Panc1 (cell line): ENCODE results near the gene ARHGEF7. TPM values are rescaled to one million over a fixed set of nuclear protein-coding genes. Genes with fewer than 3 reads are reported as not detected.

ENCODE experiments used
- ATAC-seq: fragments of 200-7000 bp; cut with Tn5 transposase; 2 replicates; pipeline ENCODE4 v1.9.1; 2020; ENCODE audit warnings: mild to moderate bottlenecking, moderate library complexity
- BruUV-seq: library from RNA; stranded (reverse); fragments of 400-500 nt; replicated peaks from 2 replicates; lab custom pipeline; 2021; lab: Mats Ljungman, UMichigan
- CTCF ChIA-PET: fragments of 300-600 bp; sonication (Branson Sonifier 250); formaldehyde crosslinking; loops from one replicate; lab custom pipeline; 2022; ENCODE audit warnings: antibody characterized with exemption; lab: Charles Lee
- POLR2A ChIA-PET: fragments of 300-600 bp; sonication (Branson Sonifier 250); formaldehyde crosslinking; loops from one replicate; lab custom pipeline; 2022; ENCODE audit warnings: antibody characterized with exemption; lab: Charles Lee
- DNase-seq: peaks from one replicate; pipeline ENCODE4 v3.0.0-alpha.2; 2010; ENCODE audit warnings: low read depth, low spot score
- H3K27ac ChIP-seq: 2 replicates; pipeline ENCODE4 v1.5.1; 2011; ENCODE audit warnings: mild to moderate bottlenecking, low read length, inconsistent platforms
- H3K27me3 ChIP-seq: fragments of 200-500 bp; sonication (Bioruptor generic); 2 replicates; pipeline ENCODE4 v1.6.0; 2014; ENCODE audit warnings: low read length, inconsistent platforms; ENCODE audit not compliant: control insufficient read depth, insufficient read depth
- H3K36me3 ChIP-seq: fragments of 200-500 bp; sonication (Bioruptor generic); 2 replicates; pipeline ENCODE4 v1.5.1; 2014; ENCODE audit warnings: inconsistent platforms, mild to moderate bottlenecking, low read length, moderate library complexity; ENCODE audit not compliant: control insufficient read depth, insufficient read depth
- H3K4me1 ChIP-seq: 2 replicates; pipeline ENCODE4 v1.5.1; 2011; ENCODE audit warnings: inconsistent platforms, mild to moderate bottlenecking, low read length, moderate library complexity; ENCODE audit not compliant: control insufficient read depth, insufficient read depth
- H3K4me3 ChIP-seq, 2 experiments: 2 replicates each; pipeline ENCODE4 v1.5.1; 2011 to 2012; ENCODE audit warnings: low read depth in 2 of 2, low read length in 2 of 2, mild to moderate bottlenecking in 2 of 2, inconsistent platforms in 1 of 2, moderate library complexity in 1 of 2
- H3K9me3 ChIP-seq: fragments of 200-500 bp; sonication (Bioruptor generic); 2 replicates; pipeline ENCODE4 v1.5.1; 2014; ENCODE audit warnings: low read depth, mild to moderate bottlenecking, inconsistent platforms, low read length, moderate library complexity; ENCODE audit not compliant: control insufficient read depth, insufficient read depth
- POLR2AphosphoS5 ChIP-seq: IDR thresholded peaks from 2 replicates; pipeline ENCODE4 v1.6.1; 2012; ENCODE audit warnings: mild to moderate bottlenecking, low read depth, low read length, moderate library complexity
- SIN3A ChIP-seq: IDR thresholded peaks from 2 replicates; pipeline ENCODE4 v1.6.1; 2012; ENCODE audit warnings: low read depth, mild to moderate bottlenecking, low read length, moderate library complexity, borderline replicate concordance; ENCODE audit not compliant: insufficient read depth
- TCF7L2 ChIP-seq: IDR thresholded peaks from 2 replicates; pipeline ENCODE4 v1.6.1; 2011; ENCODE audit warnings: mild to moderate bottlenecking, low read depth, low read length, inconsistent platforms
- in situ Hi-C: cut with HindIII; loops from 2 replicates; pipeline ENCODE4 v1.10.0; 2016; ENCODE audit warnings: low sequenced_read_pairs, low pct_unique_long_range_greater_than_20kb
- intact Hi-C: fragments of 100-400 bp; cut with micrococcal nuclease; formaldehyde crosslinking; loops from one replicate; pipeline ENCODE4 v1.10.0; 2022; ENCODE audit not compliant: unreplicated experiment
- total RNA-seq: library from RNA; stranded (reverse); gene quantifications from one replicate; pipeline ENCODE4 v1.2.1, GENCODE V29; 2021; ENCODE audit not compliant: unreplicated experiment
- TF ChIP-seq, protein P1 (sequence below), 2 experiments: IDR thresholded peaks; 2 replicates each; pipeline ENCODE4 v1.6.1; 2011 to 2012; ENCODE audit warnings: low read depth in 2 of 2, control low read depth in 1 of 2, low read length in 1 of 2, mild to moderate bottlenecking in 1 of 2, moderate library complexity in 1 of 2; ENCODE audit not compliant: insufficient read depth in 1 of 2
- TF ChIP-seq, protein P2 (sequence below): fragments of 450-650 bp; IDR thresholded peaks from 2 replicates; pipeline ENCODE4 v1.5.1; 2017; ENCODE audit warnings: mild to moderate bottlenecking

Gene ARHGEF7
- total RNA-seq, 1 experiment from 2014 or later, result 36.4 TPM

DNA sequence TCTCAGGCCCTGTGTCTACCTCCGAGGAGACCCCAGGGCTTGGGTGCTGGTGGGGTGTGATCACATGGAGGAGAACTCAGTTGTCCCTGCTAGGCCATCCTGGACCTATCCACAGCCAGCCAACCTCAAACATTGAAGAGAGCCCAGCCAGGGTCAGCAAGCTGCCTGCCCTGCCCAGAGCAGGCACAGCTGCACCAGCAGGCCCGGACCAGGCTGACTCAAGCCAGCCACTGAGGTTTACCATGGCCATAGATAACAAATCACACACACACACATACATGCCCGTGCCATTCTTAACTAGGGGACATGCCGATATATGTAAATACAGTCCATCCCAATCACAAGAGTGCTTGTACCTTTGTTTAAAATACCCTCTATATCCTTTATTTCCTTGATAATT is 8.1 kb downstream of the ARHGEF7 start:
- no peaks in the 10 kb centered on the region for H3K4me1 ChIP-seq
- H3K36me3 ChIP-seq, result no peaks in the 10 kb centered on the region
- no peaks in the 10 kb centered on the region for H3K27me3 ChIP-seq
- H3K9me3 ChIP-seq, result no peaks in the 10 kb centered on the region
- ChIA-PET POLR2A (no interaction called here), CTCF (no interaction called here)
- H3K27ac ChIP-seq, result no peak overlapping the region
- no TSS peak for BruUV-seq
- ATAC-seq (no peak), DNase-seq (no peak)
- intact Hi-C loops (no loop called here), in situ Hi-C loops (no loop called here)
- no peak overlapping the region for H3K4me3 ChIP-seq
- TF ChIP-seq, protein P1, sequence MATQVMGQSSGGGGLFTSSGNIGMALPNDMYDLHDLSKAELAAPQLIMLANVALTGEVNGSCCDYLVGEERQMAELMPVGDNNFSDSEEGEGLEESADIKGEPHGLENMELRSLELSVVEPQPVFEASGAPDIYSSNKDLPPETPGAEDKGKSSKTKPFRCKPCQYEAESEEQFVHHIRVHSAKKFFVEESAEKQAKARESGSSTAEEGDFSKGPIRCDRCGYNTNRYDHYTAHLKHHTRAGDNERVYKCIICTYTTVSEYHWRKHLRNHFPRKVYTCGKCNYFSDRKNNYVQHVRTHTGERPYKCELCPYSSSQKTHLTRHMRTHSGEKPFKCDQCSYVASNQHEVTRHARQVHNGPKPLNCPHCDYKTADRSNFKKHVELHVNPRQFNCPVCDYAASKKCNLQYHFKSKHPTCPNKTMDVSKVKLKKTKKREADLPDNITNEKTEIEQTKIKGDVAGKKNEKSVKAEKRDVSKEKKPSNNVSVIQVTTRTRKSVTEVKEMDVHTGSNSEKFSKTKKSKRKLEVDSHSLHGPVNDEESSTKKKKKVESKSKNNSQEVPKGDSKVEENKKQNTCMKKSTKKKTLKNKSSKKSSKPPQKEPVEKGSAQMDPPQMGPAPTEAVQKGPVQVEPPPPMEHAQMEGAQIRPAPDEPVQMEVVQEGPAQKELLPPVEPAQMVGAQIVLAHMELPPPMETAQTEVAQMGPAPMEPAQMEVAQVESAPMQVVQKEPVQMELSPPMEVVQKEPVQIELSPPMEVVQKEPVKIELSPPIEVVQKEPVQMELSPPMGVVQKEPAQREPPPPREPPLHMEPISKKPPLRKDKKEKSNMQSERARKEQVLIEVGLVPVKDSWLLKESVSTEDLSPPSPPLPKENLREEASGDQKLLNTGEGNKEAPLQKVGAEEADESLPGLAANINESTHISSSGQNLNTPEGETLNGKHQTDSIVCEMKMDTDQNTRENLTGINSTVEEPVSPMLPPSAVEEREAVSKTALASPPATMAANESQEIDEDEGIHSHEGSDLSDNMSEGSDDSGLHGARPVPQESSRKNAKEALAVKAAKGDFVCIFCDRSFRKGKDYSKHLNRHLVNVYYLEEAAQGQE (IDR thresholded peaks at IDR 0.05; ENCODE audit: insufficient read depth in 1 of 2, low read depth in 2 of 2, low read length in 1 of 2), result no peak
- TF ChIP-seq TCF7L2 (no peak), SIN3A (no peak), POLR2AphosphoS5 (no peak)
- TF ChIP-seq, protein P2, sequence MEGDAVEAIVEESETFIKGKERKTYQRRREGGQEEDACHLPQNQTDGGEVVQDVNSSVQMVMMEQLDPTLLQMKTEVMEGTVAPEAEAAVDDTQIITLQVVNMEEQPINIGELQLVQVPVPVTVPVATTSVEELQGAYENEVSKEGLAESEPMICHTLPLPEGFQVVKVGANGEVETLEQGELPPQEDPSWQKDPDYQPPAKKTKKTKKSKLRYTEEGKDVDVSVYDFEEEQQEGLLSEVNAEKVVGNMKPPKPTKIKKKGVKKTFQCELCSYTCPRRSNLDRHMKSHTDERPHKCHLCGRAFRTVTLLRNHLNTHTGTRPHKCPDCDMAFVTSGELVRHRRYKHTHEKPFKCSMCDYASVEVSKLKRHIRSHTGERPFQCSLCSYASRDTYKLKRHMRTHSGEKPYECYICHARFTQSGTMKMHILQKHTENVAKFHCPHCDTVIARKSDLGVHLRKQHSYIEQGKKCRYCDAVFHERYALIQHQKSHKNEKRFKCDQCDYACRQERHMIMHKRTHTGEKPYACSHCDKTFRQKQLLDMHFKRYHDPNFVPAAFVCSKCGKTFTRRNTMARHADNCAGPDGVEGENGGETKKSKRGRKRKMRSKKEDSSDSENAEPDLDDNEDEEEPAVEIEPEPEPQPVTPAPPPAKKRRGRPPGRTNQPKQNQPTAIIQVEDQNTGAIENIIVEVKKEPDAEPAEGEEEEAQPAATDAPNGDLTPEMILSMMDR, result no peak

DNA sequence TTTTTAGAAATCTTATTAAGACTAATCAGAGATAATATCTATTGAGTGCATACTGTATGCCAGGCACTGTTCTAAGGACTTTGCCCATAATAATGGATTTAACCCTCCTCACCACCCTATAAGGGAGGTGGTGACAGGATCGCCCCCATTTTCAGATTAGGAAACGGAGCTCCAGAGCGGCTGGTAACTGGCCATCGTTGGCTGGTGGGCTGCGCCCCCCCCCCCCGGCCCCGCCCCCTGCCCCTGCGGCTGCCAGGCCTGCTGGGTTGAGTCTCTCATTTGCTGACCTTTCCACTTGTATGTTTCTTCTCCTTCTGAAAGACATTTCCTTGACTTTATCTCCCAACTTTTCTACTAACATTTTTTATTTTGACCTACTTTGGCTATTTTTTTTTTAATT is 8.5 kb downstream of the ARHGEF7 start:
- ChIA-PET POLR2A (no interaction called here), CTCF (no interaction called here)
- Histone ChIP-seq H3K27ac (no peak overlapping the region), H3K4me3 (no peak overlapping the region), H3K9me3 (no peaks in the 10 kb centered on the region), H3K27me3 (no peaks in the 10 kb centered on the region; the same call in 1 of the 2 replicates), H3K36me3 (no peaks in the 10 kb centered on the region), H3K4me1 (no peaks in the 10 kb centered on the region)
- DNase-seq (no peak), ATAC-seq (no peak)
- TF ChIP-seq, protein P1 (IDR thresholded peaks at IDR 0.05; ENCODE audit: insufficient read depth in 1 of 2, low read depth in 2 of 2, low read length in 1 of 2), result no peak
- TF ChIP-seq SIN3A, result no peak
- TF ChIP-seq, protein P2, result no peak
- no peak for TF ChIP-seq TCF7L2
- TF ChIP-seq POLR2AphosphoS5, result no peak
- intact Hi-C loops, result no loop called here
- in situ Hi-C loops, result no loop called here
- no TSS peak for BruUV-seq
